Measurements from ENCODE around the gene FANCI.
A peak's percentile ranks its signal among the peaks of the same experiment; 100 is the strongest.

Gene FANCI

GRCh38 chr15:89243691-89244573 is at the start of gene FANCI:
Gene FANCI (plus strand): TSS chr15:89243979. CDS start chr15:89247648, 3,669 bp downstream.
- peak; percentile 96 for DNase-seq

GRCh38 chr15:89194608-89195007 is 49.2 kb upstream of the FANCI start:
- DNase-seq: no peak

GRCh38 chr15:89195836-89196235 is 47.9 kb upstream of the FANCI start:
- no peak for DNase-seq

- DNase-seq: no peak
Observed at GRCh38 chr15:89196241-89196640, 47.5 kb upstream of the FANCI start.

GRCh38 chr15:89196994-89197393 is 46.8 kb upstream of the FANCI start:
- DNase-seq: peak; percentile 86

- DNase-seq: peak; percentile 14
Observed at GRCh38 chr15:89197503-89197971, 46.2 kb upstream of the FANCI start.

- no peak for DNase-seq
Observed at GRCh38 chr15:89198196-89198595, 45.6 kb upstream of the FANCI start.

- DNase-seq: no peak
Observed at GRCh38 chr15:89198934-89199333, 44.8 kb upstream of the FANCI start.

GRCh38 chr15:89199746-89200145 is 44.0 kb upstream of the FANCI start:
- no peak for DNase-seq

- DNase-seq: no peak
Observed at GRCh38 chr15:89200182-89200581, 43.6 kb upstream of the FANCI start.

GRCh38 chr15:89201465-89202005 is 42.2 kb upstream of the FANCI start:
- no peak for DNase-seq

GRCh38 chr15:89203705-89204273 is 40.0 kb upstream of the FANCI start:
- no peak for DNase-seq

- no peak for DNase-seq
Observed at GRCh38 chr15:89205991-89206585, 37.7 kb upstream of the FANCI start.

GRCh38 chr15:89206908-89207331 is 36.9 kb upstream of the FANCI start:
- DNase-seq: peak; percentile 59

- no peak for DNase-seq
Observed at GRCh38 chr15:89208256-89208655, 35.5 kb upstream of the FANCI start.

- DNase-seq: no peak
Observed at GRCh38 chr15:89209057-89209456, 34.7 kb upstream of the FANCI start.

- DNase-seq: no peak
Observed at GRCh38 chr15:89211678-89212170, 32.1 kb upstream of the FANCI start.

- DNase-seq: no peak
Observed at GRCh38 chr15:89215627-89216026, 28.2 kb upstream of the FANCI start.

- DNase-seq: no peak
Observed at GRCh38 chr15:89217031-89217430, 26.7 kb upstream of the FANCI start.

GRCh38 chr15:89217686-89218376 is 25.9 kb upstream of the FANCI start:
- DNase-seq: no peak

- no peak for DNase-seq
Observed at GRCh38 chr15:89218531-89218930, 25.2 kb upstream of the FANCI start.

GRCh38 chr15:89221543-89221942 is 22.2 kb upstream of the FANCI start, which contains the start of gene RLBP1:
Gene RLBP1 (minus strand): TSS chr15:89221579. CDS start chr15:89218975, 2,604 bp downstream.
- no peak for DNase-seq

- no peak for DNase-seq
Observed at GRCh38 chr15:89225588-89225987, 18.2 kb upstream of the FANCI start.

Data from NCI-H2171 (cell line).